Activated naive CD8-positive, alpha-beta T cell treated with anti-CD3 and anti-CD28 coated beads for 36 hours (primary cell): ENCODE results near the gene CHMP3. TPM values are rescaled to one million over a fixed set of nuclear protein-coding genes. Genes with fewer than 3 reads are reported as not detected.
A peak's percentile ranks its signal among the peaks of the same experiment; 100 is the strongest.
"Not testable (repeated sequence)": the region's sequence is repeated elsewhere in the genome, so short reads cannot be mapped to it uniquely, and the experiment has no call there.

Experiments
- DNase-seq: peaks from one replicate; pipeline ENCODE4 v3.0.0; 2021
- H3K27ac Mint-ChIP-seq: one replicate; pipeline ENCODE4 v1.8.0; 2022; ENCODE audit warnings: mild to moderate bottlenecking, moderate library complexity, mixed read lengths
- H3K27me3 Mint-ChIP-seq: one replicate; pipeline ENCODE4 v1.8.0; 2022; ENCODE audit warnings: mild to moderate bottlenecking, mixed read lengths
- H3K36me3 Mint-ChIP-seq: one replicate; pipeline ENCODE4 v1.8.0; 2021; ENCODE audit warnings: mild to moderate bottlenecking, mixed read lengths
- H3K4me1 Mint-ChIP-seq: one replicate; pipeline ENCODE4 v1.8.0; 2021; ENCODE audit warnings: mixed read lengths
- H3K4me3 Mint-ChIP-seq: one replicate; pipeline ENCODE4 v1.8.0; 2022; ENCODE audit warnings: mild to moderate bottlenecking, moderate library complexity, mixed read lengths
- H3K9me3 Mint-ChIP-seq: one replicate; pipeline ENCODE4 v1.8.0; 2022; ENCODE audit warnings: mixed read lengths
- total RNA-seq, 2 experiments: library from RNA; stranded (reverse); gene quantifications; one replicate each; pipeline ENCODE4 v1.2.3, GENCODE V29; 2021

CHMP3 gene
- total RNA-seq, 2 experiments from 2014 or later = 40.5 to 42.6 TPM

DNA sequence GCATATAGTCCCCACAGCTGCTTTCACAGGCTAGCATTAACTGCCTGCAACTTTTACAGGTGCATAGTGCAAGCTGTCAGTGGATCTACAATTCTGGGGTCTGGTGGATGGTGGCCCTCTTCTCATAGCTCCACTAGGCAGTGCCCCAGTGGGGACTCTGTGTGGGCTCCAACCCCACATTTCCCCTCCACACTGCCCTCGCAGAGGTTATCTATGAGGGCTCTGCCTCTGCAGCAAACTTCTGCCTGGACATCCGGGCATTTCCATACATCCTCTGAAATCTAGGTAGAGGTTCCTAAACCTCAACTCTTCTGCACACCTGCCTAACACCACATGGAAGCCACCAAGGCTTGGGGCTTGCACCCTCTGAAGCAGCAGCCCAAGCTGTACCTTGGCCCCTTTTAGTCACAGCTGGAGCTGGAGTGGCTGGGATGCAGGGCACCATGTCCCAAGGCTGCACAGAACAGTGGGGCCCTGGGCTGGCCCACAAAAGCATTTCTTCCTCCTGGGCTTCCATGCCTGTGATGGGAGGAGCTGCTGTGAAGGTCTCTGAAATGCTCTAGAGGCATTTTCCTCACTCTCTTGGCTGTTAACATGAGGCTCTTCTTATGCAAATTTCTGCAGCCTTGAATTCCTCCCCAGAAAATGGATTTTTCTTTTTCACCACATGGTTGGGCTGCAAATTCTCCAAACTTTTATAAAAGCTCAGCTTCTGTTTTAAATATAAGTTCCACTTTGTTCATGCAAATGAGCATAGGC lies 62.7 kb downstream of the CHMP3 start:
- Mint-ChIP-seq H3K4me1 (peaks cover 12% of the 10 kb centered on the region), H3K9me3 (peaks cover 29% of the 10 kb centered on the region), H3K36me3 (peaks cover 93% of the 10 kb centered on the region), H3K4me3 (no peak overlapping the region), H3K27me3 (no peaks in the 10 kb centered on the region), H3K27ac (no peak overlapping the region)
- no peak for DNase-seq

- H3K27me3 Mint-ChIP-seq = no peaks in the 10 kb centered on the region
- peaks cover 97% of the 10 kb centered on the region for H3K36me3 Mint-ChIP-seq
- H3K9me3 Mint-ChIP-seq = peaks cover 34% of the 10 kb centered on the region
- H3K4me3 Mint-ChIP-seq = no peak overlapping the region
- peaks cover 12% of the 10 kb centered on the region for H3K4me1 Mint-ChIP-seq
- DNase-seq = no peak
- H3K27ac Mint-ChIP-seq = peak overlapping the region; percentile 16
Observed at GRCh38 chr2:86499326-86499725, 63.9 kb downstream of the CHMP3 start.

- H3K27ac Mint-ChIP-seq = no peak overlapping the region
- peaks cover 97% of the 10 kb centered on the region for H3K36me3 Mint-ChIP-seq
- H3K27me3 Mint-ChIP-seq = no peaks in the 10 kb centered on the region
- peaks cover 12% of the 10 kb centered on the region for H3K4me1 Mint-ChIP-seq
- peaks cover 35% of the 10 kb centered on the region for H3K9me3 Mint-ChIP-seq
- no peak for DNase-seq
- no peak overlapping the region for H3K4me3 Mint-ChIP-seq
Observed at GRCh38 chr2:86498468-86499260, 64.6 kb downstream of the CHMP3 start.

- H3K27me3 Mint-ChIP-seq, DNase-seq, H3K27ac Mint-ChIP-seq, H3K4me3 Mint-ChIP-seq: not testable (repeated sequence)
- peaks cover 88% of the 10 kb centered on the region for H3K36me3 Mint-ChIP-seq
- H3K4me1 Mint-ChIP-seq = peaks cover 13% of the 10 kb centered on the region
- peaks cover 32% of the 10 kb centered on the region for H3K9me3 Mint-ChIP-seq
Observed at GRCh38 chr2:86496391-86496790, 66.9 kb downstream of the CHMP3 start.

DNA sequence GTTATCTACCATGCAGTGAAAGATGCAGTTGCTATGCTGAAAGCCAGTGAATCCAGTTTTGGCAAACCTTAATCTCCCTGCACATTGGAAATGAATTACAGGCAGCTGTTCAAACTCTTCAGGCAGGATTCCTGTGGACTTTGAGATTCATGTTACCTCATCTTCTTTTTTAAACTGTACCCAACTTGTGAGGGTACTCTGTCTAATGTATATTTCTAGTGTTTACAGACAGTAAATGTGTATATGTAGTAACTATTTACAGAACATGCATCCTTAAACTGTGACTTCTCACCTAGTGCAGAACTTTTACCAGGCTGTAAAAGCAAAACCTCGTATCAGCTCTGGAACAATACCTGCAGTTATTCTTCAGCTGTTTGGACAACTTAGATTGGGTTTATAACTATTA lies 71.2 kb downstream of the CHMP3 start:
- Mint-ChIP-seq H3K36me3 (peaks cover 67% of the 10 kb centered on the region), H3K27me3 (no peaks in the 10 kb centered on the region), H3K9me3 (peaks cover 7% of the 10 kb centered on the region), H3K4me3 (no peak overlapping the region), H3K27ac (no peak overlapping the region), H3K4me1 (peaks cover 9% of the 10 kb centered on the region)
- no peak for DNase-seq

- peaks cover 67% of the 10 kb centered on the region for H3K36me3 Mint-ChIP-seq
- peaks cover 5% of the 10 kb centered on the region for H3K4me1 Mint-ChIP-seq
- H3K27me3 Mint-ChIP-seq = no peaks in the 10 kb centered on the region
- no peak overlapping the region for H3K4me3 Mint-ChIP-seq
- H3K9me3 Mint-ChIP-seq = peaks cover 7% of the 10 kb centered on the region
- no peak for DNase-seq
- H3K27ac Mint-ChIP-seq = peak overlapping the region; percentile 70
Observed at GRCh38 chr2:86491088-86491487, 72.2 kb downstream of the CHMP3 start.

GRCh38 chr2:86490245-86490644 lies 73.0 kb downstream of the CHMP3 start:
- Mint-ChIP-seq H3K36me3 (peaks cover 66% of the 10 kb centered on the region), H3K27me3 (no peaks in the 10 kb centered on the region), H3K4me3 (no peak overlapping the region), H3K27ac (no peak overlapping the region), H3K4me1 (peaks cover 8% of the 10 kb centered on the region), H3K9me3 (peaks cover 5% of the 10 kb centered on the region)
- DNase-seq = no peak

- H3K4me1 Mint-ChIP-seq = peaks cover 13% of the 10 kb centered on the region
- peak overlapping the region; percentile 9 for H3K27ac Mint-ChIP-seq
- H3K36me3 Mint-ChIP-seq = peaks cover 66% of the 10 kb centered on the region
- H3K9me3 Mint-ChIP-seq = peaks cover 3% of the 10 kb centered on the region
- H3K4me3 Mint-ChIP-seq = no peak overlapping the region
- no peak for DNase-seq
- H3K27me3 Mint-ChIP-seq = no peaks in the 10 kb centered on the region
Observed at GRCh38 chr2:86489542-86489941, 73.7 kb downstream of the CHMP3 start.

- Mint-ChIP-seq H3K36me3 (peaks cover 68% of the 10 kb centered on the region), H3K27ac (no peak overlapping the region), H3K4me3 (no peak overlapping the region), H3K27me3 (no peaks in the 10 kb centered on the region), H3K4me1 (peaks cover 13% of the 10 kb centered on the region), H3K9me3 (no peaks in the 10 kb centered on the region)
- no peak for DNase-seq
Observed at GRCh38 chr2:86488561-86489250, 74.5 kb downstream of the CHMP3 start.

DNA sequence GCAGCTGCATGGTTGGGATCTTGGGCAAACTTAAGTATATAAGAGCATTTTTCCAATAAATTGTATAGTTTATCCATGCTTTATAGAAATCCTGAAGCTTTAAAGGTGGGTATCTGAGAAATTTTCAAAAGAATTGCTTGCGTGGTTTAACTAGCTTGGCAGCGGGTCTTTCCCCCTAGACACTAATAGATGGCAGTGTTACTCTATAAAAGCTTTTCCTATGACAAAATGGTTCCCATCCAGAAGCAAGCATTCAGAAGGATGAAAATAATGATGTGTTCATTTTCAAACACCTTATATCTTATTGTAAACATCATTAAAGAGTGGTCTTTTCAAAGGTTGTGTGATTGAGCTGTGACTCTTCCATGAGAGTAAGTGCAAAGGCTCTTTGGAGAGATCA lies 76.2 kb downstream of the CHMP3 start:
- Mint-ChIP-seq H3K27ac (no peak overlapping the region), H3K4me3 (no peak overlapping the region), H3K9me3 (no peaks in the 10 kb centered on the region), H3K4me1 (peaks cover 18% of the 10 kb centered on the region), H3K36me3 (peaks cover 75% of the 10 kb centered on the region), H3K27me3 (no peaks in the 10 kb centered on the region)
- no peak for DNase-seq

- Mint-ChIP-seq H3K27me3 (no peaks in the 10 kb centered on the region), H3K4me1 (peaks cover 20% of the 10 kb centered on the region), H3K36me3 (peaks cover 66% of the 10 kb centered on the region), H3K9me3 (no peaks in the 10 kb centered on the region), H3K4me3 (no peak overlapping the region), H3K27ac (peak overlapping the region; percentile 66)
- DNase-seq = no peak
Observed at GRCh38 chr2:86485802-86486201, 77.4 kb downstream of the CHMP3 start.

DNA sequence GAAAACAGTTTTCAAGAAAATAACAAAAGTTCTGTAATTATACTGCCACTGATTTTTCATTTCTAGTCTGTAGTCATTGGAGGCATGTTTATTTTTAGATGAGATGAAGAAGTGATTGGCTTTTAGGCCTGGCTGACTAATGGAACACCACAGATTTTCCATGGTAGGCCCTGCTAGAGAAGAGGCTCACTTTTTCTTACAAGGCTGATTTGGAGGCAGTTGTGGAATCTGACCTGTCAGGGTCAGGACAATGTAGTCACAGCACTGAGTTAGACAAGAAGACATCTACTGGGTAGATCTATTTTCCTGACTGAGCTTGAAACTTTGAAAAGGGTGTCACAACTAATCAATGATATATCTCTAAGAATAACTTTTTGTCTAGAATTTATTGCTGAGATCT lies 78.1 kb downstream of the CHMP3 start:
- H3K9me3 Mint-ChIP-seq = no peaks in the 10 kb centered on the region
- DNase-seq = no peak
- H3K36me3 Mint-ChIP-seq = peaks cover 67% of the 10 kb centered on the region
- no peak overlapping the region for H3K4me3 Mint-ChIP-seq
- no peaks in the 10 kb centered on the region for H3K27me3 Mint-ChIP-seq
- H3K27ac Mint-ChIP-seq = peak overlapping the region; percentile 66
- peaks cover 20% of the 10 kb centered on the region for H3K4me1 Mint-ChIP-seq

DNA sequence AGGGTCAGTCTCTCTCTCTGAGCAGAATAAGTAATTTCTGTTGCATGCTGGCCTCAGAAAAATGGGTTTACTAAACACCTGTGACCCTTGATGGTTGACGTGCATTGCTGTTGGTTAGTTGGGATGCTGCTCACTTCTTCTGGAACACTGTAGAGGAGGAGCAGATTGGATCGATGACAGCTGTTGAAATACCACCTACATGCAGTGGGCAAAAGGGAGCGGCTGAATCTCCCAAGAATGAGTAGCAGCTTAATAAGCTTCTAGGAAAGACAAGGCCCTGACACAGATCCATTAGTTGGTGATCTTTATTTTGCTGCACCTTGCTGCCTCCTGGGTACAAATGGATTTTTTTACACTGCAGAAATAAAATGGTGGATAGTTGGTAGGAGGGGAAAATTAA lies 78.9 kb downstream of the CHMP3 start:
- H3K27me3 Mint-ChIP-seq = no peaks in the 10 kb centered on the region
- peak overlapping the region; percentile 25 for H3K27ac Mint-ChIP-seq
- no peak overlapping the region for H3K4me3 Mint-ChIP-seq
- peaks cover 63% of the 10 kb centered on the region for H3K36me3 Mint-ChIP-seq
- DNase-seq = no peak
- no peaks in the 10 kb centered on the region for H3K9me3 Mint-ChIP-seq
- peaks cover 20% of the 10 kb centered on the region for H3K4me1 Mint-ChIP-seq

- Mint-ChIP-seq H3K9me3 (no peaks in the 10 kb centered on the region), H3K27ac (peak overlapping the region; percentile 76), H3K27me3 (no peaks in the 10 kb centered on the region), H3K4me3 (no peak overlapping the region), H3K36me3 (peaks cover 58% of the 10 kb centered on the region), H3K4me1 (peaks cover 31% of the 10 kb centered on the region)
- no peak for DNase-seq
Observed at GRCh38 chr2:86482034-86482433, 81.2 kb downstream of the CHMP3 start.

DNA sequence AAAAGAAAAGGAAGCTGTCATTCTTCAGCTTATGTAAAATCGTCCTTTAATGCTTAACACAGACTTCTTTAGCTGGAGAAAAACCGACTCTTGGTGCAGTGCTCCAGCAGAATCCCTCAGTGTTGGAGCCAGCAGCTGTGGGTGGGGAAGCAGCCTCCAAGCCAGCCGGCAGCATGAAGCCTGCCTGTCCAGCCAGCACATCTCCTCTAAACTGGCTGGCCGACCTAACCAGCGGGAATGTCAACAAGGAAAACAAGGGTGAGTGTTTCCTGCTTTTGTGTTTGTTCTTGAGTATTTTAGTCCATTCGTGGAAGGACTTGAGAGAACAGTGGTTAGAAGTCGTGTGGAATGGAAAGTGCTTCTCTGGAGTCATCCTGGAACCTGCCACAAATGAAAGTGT lies 83.1 kb downstream of the CHMP3 start:
- no peak overlapping the region for H3K27ac Mint-ChIP-seq
- no peak for DNase-seq
- peaks cover 35% of the 10 kb centered on the region for H3K4me1 Mint-ChIP-seq
- H3K36me3 Mint-ChIP-seq = peaks cover 48% of the 10 kb centered on the region
- no peak overlapping the region for H3K4me3 Mint-ChIP-seq
- no peaks in the 10 kb centered on the region for H3K9me3 Mint-ChIP-seq
- H3K27me3 Mint-ChIP-seq = no peaks in the 10 kb centered on the region
